Vagina (tissue), 2 donors: Measurements from ENCODE around the gene PITRM1. TPM values are rescaled to one million over a fixed set of nuclear protein-coding genes. Genes with fewer than 3 reads are reported as not detected.

Experiments
- DNase-seq, 2 donors: peaks; one replicate each; pipeline ENCODE4 v3.0.0-alpha.2; 2017; ENCODE audit errors: extremely low spot score in 2 of 2
- H3K27ac ChIP-seq: fragments of 200-600 bp; sonication (generic); one replicate; pipeline ENCODE4 v1.5.1; 2019
- H3K27me3 ChIP-seq: fragments of 200-600 bp; sonication (generic); one replicate; pipeline ENCODE4 v1.5.1; 2019
- H3K36me3 ChIP-seq, 2 donors: fragments of 200-600 bp; sonication (generic); one replicate each; pipeline ENCODE4 v1.5.1; 2017 to 2019
- H3K4me1 ChIP-seq: fragments of 200-600 bp; sonication (generic); one replicate; pipeline ENCODE4 v1.5.1; 2019
- H3K4me3 ChIP-seq, 2 donors: fragments of 200-600 bp; sonication (generic); 1 replicate in 1 of 2; 2 replicates in 1 of 2; pipeline ENCODE4 v1.5.1; 2016 to 2019
- H3K9me3 ChIP-seq: fragments of 200-600 bp; sonication (generic); one replicate; pipeline ENCODE4 v1.5.1; 2019
- CTCF ChIP-seq, 3 experiments: fragments of 450-650 bp in 2 of 3; fragments of 200-600 bp in 1 of 3; sonication (generic) in 1 of 3; IDR thresholded peaks; one replicate each; pipeline ENCODE4 v1.5.1; 2017 to 2019; ENCODE audit warnings: antibody characterized with exemption in 3 of 3, mild to moderate bottlenecking in 2 of 3, moderate library complexity in 2 of 3
- POLR2A ChIP-seq, 2 donors: fragments of 450-650 bp; IDR thresholded peaks; one replicate each; pipeline ENCODE4 v1.6.1; 2017; ENCODE audit warnings: antibody characterized with exemption in 2 of 2, mild to moderate bottlenecking in 2 of 2, moderate library complexity in 2 of 2
- POLR2AphosphoS5 ChIP-seq, 2 donors: sonication (generic); formaldehyde crosslinking; IDR thresholded peaks; one replicate each; pipeline ENCODE4 v1.9.0; 2017; ENCODE audit warnings: antibody characterized with exemption in 2 of 2, mild to moderate bottlenecking in 2 of 2, low read depth in 1 of 2; ENCODE audit not compliant: insufficient read depth in 1 of 2
- intact Hi-C: fragments of 100-400 bp; cut with DNase I; formaldehyde crosslinking; loops from one replicate; pipeline ENCODE4 v1.15.1; 2023
- total RNA-seq: library from RNA; depleted of rRNA; stranded (reverse); fragments of >200 nt; gene quantifications from one replicate; pipeline ENCODE4 v1.2.3, GENCODE V29; 2016

The PITRM1 gene
- total RNA-seq, 1 donor from 2014 or later: 58.9 TPM

- TF ChIP-seq POLR2A (IDR thresholded peaks at IDR 0.05) (no peak), POLR2AphosphoS5 (IDR thresholded peaks at IDR 0.05; ENCODE audit: insufficient read depth in 1 of 2, low read depth in 1 of 2) (no peak), CTCF (IDR thresholded peaks at IDR 0.05) (no peak)
- peaks cover 13% of the 10 kb centered on the region for H3K4me1 ChIP-seq
- H3K36me3 ChIP-seq: no peaks in the 10 kb centered on the region
- intact Hi-C loops: loop anchor here (5.0 kb wide), 1 partner anchor 1576 kb away; no protein-coding TSS in a partner anchor
- H3K27ac ChIP-seq: peak overlapping the region; percentile 7
- H3K27me3 ChIP-seq: no peaks in the 10 kb centered on the region
- H3K4me3 ChIP-seq: no peak overlapping the region
- DNase-seq: no peak
- no peaks in the 10 kb centered on the region for H3K9me3 ChIP-seq
These were observed 23.9 kb upstream of the PITRM1 start for GRCh38 chr10:3196482-3196881.

- Histone ChIP-seq H3K9me3 (no peaks in the 10 kb centered on the region), H3K4me3 (no peak overlapping the region), H3K4me1 (peaks cover 13% of the 10 kb centered on the region), H3K36me3 (no peaks in the 10 kb centered on the region), H3K27me3 (no peaks in the 10 kb centered on the region), H3K27ac (no peak overlapping the region)
- no peak for DNase-seq
- TF ChIP-seq POLR2A (IDR thresholded peaks at IDR 0.05) (no peak), CTCF (IDR thresholded peaks at IDR 0.05) (no peak), POLR2AphosphoS5 (IDR thresholded peaks at IDR 0.05; ENCODE audit: insufficient read depth in 1 of 2, low read depth in 1 of 2) (no peak)
- intact Hi-C loops: loop anchor here (5.0 kb wide), 1 partner anchor 1577 kb away; no protein-coding TSS in a partner anchor
These were observed 23.1 kb upstream of the PITRM1 start for GRCh38 chr10:3195726-3196125.

DNA sequence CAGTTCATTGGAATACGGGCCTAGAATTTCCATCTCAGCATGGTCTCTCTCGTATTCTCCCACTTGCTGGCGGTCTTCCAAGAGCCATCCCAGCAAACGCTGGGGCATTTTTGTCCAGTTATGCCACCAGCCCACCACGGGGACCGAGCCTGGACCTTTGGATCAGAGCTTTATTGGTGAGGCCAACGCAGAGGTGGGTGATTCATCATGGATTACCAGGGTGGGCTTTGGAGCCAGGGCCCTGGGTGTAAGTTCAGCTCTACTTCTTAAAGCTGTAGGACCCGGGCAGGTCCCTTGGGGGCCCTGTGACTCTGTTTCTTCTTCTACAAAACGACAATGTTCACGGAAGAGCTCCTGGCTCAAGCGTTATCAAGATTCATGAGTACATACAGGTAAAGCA is 22.7 kb upstream of the PITRM1 start:
- TF ChIP-seq POLR2A (IDR thresholded peaks at IDR 0.05) (no peak), CTCF (IDR thresholded peaks at IDR 0.05) (no peak), POLR2AphosphoS5 (IDR thresholded peaks at IDR 0.05; ENCODE audit: insufficient read depth in 1 of 2, low read depth in 1 of 2) (no peak)
- Histone ChIP-seq H3K27ac (no peak overlapping the region), H3K4me1 (peaks cover 13% of the 10 kb centered on the region), H3K9me3 (no peaks in the 10 kb centered on the region), H3K36me3 (no peaks in the 10 kb centered on the region), H3K4me3 (no peak overlapping the region), H3K27me3 (no peaks in the 10 kb centered on the region)
- no peak for DNase-seq
- intact Hi-C loops: loop anchor here (5.0 kb wide), 1 partner anchor 1577 kb away; no protein-coding TSS in a partner anchor

DNA sequence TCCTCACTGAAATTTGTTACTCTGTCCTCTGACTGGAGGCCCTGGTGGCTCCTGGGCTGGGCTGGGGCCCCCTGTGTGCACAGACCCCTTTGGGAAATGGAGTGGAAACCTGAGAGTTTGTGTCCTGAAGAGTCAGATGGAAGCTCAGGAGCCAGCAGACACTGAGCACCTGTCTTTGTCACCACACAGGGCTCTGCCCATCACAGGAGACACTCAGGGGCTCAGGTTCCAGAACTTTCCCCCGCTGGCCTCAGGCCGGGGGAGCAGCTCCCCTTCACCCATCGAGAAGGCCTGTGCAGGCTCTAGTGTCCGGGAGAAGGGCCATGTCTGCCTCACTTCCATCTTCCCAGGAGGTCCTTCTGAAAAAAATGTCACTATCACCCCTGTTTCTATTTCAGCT is 22.3 kb upstream of the PITRM1 start:
- no peak for DNase-seq
- Histone ChIP-seq H3K4me1 (peaks cover 13% of the 10 kb centered on the region), H3K9me3 (no peaks in the 10 kb centered on the region), H3K27me3 (no peaks in the 10 kb centered on the region), H3K36me3 (no peaks in the 10 kb centered on the region), H3K4me3 (no peak overlapping the region), H3K27ac (no peak overlapping the region)
- no peak for TF ChIP-seq POLR2AphosphoS5 (IDR thresholded peaks at IDR 0.05; ENCODE audit: insufficient read depth in 1 of 2, low read depth in 1 of 2)
- TF ChIP-seq CTCF (IDR thresholded peaks at IDR 0.05): no peak
- no peak for TF ChIP-seq POLR2A (IDR thresholded peaks at IDR 0.05)
- intact Hi-C loops: loop anchor here (5.0 kb wide), 1 partner anchor 1577 kb away; no protein-coding TSS in a partner anchor

DNA sequence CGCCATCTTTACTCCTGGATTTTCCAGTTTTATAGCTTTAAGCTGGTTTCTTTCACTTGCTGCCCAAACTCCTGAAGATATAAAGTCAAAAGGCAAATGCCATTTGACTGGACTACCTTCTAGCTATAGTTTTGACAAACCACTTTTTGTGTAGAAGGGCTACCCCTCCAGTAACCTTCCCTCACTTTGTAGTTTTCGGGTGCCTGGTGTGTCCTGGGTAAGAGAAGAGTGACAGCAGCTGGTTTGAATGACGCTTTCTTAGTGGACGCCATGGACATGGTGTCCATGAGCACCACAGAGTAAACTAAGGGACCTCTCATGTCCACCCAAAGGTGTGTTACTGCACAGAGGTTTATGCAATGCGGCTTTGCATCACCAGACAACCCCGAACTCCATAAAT is 21.2 kb upstream of the PITRM1 start:
- intact Hi-C loops: no loop called here
- H3K27ac ChIP-seq: no peak overlapping the region
- peak in 1 of 2 donors; percentile 85 for DNase-seq

More for the DNA sequence above, 21.2 kb upstream of the PITRM1 start:
- Histone ChIP-seq H3K36me3 (no peaks in the 10 kb centered on the region), H3K4me1 (peaks cover 13% of the 10 kb centered on the region), H3K27me3 (no peaks in the 10 kb centered on the region), H3K4me3 (no peak overlapping the region), H3K9me3 (no peaks in the 10 kb centered on the region)
- TF ChIP-seq CTCF (IDR thresholded peaks at IDR 0.05) (no peak), POLR2AphosphoS5 (IDR thresholded peaks at IDR 0.05; ENCODE audit: insufficient read depth in 1 of 2, low read depth in 1 of 2) (no peak), POLR2A (IDR thresholded peaks at IDR 0.05) (no peak)
